Uterus (tissue), 4 donors: ENCODE results near the gene RGL3. TPM values are rescaled to one million over a fixed set of nuclear protein-coding genes. Genes with fewer than 3 reads are reported as not detected.
"Not testable (repeated sequence)": the region's sequence is repeated elsewhere in the genome, so short reads cannot be mapped to it uniquely, and the experiment has no call there.

Experiments used
- DNase-seq, 2 donors: peaks; one replicate each; pipeline ENCODE4 v3.0.0-alpha.2; 2019 to 2020
- H3K27ac ChIP-seq, 2 donors: fragments of 200-600 bp; sonication (generic); 1 replicate in 1 of 2; 2 replicates in 1 of 2; pipeline ENCODE4 v1.5.1; 2016 to 2018
- H3K27me3 ChIP-seq, 2 donors: fragments of 200-600 bp; sonication (generic); one replicate each; pipeline ENCODE4 v1.5.1; 2018 to 2019; ENCODE audit warnings: control low read depth in 1 of 2
- H3K36me3 ChIP-seq, 2 donors: fragments of 200-600 bp; sonication (generic); one replicate each; pipeline ENCODE4 v1.5.1; 2019; ENCODE audit warnings: control low read depth in 1 of 2
- H3K4me1 ChIP-seq, 2 donors: fragments of 200-600 bp; sonication (generic); one replicate each; pipeline ENCODE4 v1.5.1; 2018 to 2019; ENCODE audit warnings: control low read depth in 1 of 2
- H3K4me3 ChIP-seq, 2 donors: fragments of 200-600 bp; sonication (generic); 1 replicate in 1 of 2; 2 replicates in 1 of 2; pipeline ENCODE4 v1.5.1; 2018 to 2019; ENCODE audit warnings: mild to moderate bottlenecking in 1 of 2
- H3K9me3 ChIP-seq, 2 donors: fragments of 200-600 bp; sonication (generic); one replicate each; pipeline ENCODE4 v1.5.1; 2019; ENCODE audit warnings: control low read depth in 1 of 2
- POLR2A ChIP-seq, 2 donors: fragments of 450-650 bp; IDR thresholded peaks; one replicate each; pipeline ENCODE4 v1.6.1; 2016; ENCODE audit warnings: antibody characterized with exemption in 2 of 2, mild to moderate bottlenecking in 1 of 2, moderate library complexity in 1 of 2
- intact Hi-C: fragments of 100-400 bp; cut with DNase I; formaldehyde crosslinking; loops from one replicate; pipeline ENCODE4 v1.15.1; 2023; ENCODE audit warnings: low total_unique reads
- total RNA-seq, 4 donors: library from RNA; depleted of rRNA in 3 of 4; stranded (reverse); fragments of >200 nt in 3 of 4; gene quantifications; one replicate each; pipeline versions ENCODE4 v1.1.0 to v1.2.4, GENCODE V29; 2014 to 2023
- TF ChIP-seq, protein P1 (sequence below), 4 experiments: fragments of 200-600 bp in 2 of 4; fragments of 450-650 bp in 2 of 4; sonication (generic) in 2 of 4; IDR thresholded peaks; one replicate each; pipeline ENCODE4 v1.5.1; 2016 to 2019; ENCODE audit warnings: antibody characterized with exemption in 4 of 4, mild to moderate bottlenecking in 2 of 4, moderate library complexity in 1 of 4
- donor health status: DM: yes; HTN: yes; CAD: no.

RGL3 gene
- total RNA-seq, 4 donors from 2014 or later = 1.0 to 19.0 (median 13.2) TPM

DNA sequence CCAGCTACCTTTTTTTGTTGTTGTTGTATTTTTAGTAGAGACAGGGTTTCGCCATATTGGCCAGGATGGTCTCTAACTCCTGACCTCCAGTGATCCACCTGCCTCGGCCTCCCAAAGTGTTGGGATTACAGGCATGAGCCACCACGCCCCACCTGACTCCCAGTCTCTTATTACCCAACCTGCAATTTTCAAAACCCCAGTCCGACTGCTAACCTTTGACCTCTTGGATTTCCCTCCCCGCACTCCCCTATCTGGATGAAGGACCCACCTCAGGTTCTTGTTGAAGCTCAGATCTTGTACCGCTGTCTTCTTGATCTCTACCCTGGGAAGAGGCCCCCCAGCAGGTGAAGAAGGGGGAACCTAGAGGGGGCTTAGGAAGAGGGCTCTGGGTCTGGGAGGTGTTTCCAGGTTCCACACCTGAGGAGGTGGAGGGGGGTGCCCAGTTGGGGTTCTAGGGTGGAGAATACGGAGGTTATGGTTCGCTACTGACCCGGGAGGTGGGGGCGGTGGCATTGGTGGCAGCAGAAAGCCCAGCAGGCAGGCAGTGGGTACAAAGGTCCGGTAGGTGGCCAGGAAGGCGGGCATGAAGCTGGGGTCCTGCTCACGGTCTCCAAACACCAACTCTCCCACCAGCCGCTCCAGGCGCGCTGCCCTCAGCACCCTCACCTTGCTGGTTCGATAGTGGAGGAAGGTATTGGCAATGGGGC lies 2.6 kb downstream of the RGL3 start:
- H3K9me3 ChIP-seq = no peaks in the 10 kb centered on the region
- intact Hi-C loops = no loop called here
- H3K27me3 ChIP-seq = peaks cover 12 to 13% of the 10 kb centered on the region in 2 donors
- no peak overlapping the region for H3K27ac ChIP-seq
- no peak for DNase-seq
- no peaks in the 10 kb centered on the region for H3K36me3 ChIP-seq
- no peak for TF ChIP-seq POLR2A (IDR thresholded peaks at IDR 0.05)
- TF ChIP-seq, protein P1, sequence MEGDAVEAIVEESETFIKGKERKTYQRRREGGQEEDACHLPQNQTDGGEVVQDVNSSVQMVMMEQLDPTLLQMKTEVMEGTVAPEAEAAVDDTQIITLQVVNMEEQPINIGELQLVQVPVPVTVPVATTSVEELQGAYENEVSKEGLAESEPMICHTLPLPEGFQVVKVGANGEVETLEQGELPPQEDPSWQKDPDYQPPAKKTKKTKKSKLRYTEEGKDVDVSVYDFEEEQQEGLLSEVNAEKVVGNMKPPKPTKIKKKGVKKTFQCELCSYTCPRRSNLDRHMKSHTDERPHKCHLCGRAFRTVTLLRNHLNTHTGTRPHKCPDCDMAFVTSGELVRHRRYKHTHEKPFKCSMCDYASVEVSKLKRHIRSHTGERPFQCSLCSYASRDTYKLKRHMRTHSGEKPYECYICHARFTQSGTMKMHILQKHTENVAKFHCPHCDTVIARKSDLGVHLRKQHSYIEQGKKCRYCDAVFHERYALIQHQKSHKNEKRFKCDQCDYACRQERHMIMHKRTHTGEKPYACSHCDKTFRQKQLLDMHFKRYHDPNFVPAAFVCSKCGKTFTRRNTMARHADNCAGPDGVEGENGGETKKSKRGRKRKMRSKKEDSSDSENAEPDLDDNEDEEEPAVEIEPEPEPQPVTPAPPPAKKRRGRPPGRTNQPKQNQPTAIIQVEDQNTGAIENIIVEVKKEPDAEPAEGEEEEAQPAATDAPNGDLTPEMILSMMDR (IDR thresholded peaks at IDR 0.05) = no peak
- no peak overlapping the region for H3K4me3 ChIP-seq
- peaks cover 0 to 17% of the 10 kb centered on the region in 2 donors for H3K4me1 ChIP-seq

DNA sequence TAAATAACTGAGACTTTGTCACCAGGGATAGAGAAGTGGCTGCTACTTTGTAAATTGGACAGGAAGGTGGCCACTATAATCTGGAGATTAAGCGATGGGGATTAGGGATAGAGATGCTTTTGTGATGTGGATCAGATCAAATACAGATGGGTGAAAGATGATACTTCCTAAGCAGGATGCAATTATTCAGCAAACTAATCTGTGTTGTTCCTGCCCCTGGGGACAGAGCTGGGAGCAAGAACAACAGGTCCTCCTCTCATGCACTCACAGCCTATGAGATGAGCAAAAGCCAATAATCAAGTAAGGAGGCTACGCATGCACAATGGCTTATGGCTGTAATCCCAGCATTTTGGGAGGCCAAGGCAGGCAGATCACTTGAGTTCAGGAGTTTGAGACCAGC lies 4.6 kb downstream of the RGL3 start:
- Histone ChIP-seq H3K36me3 (no peaks in the 10 kb centered on the region), H3K4me1 (peaks cover 0 to 8% of the 10 kb centered on the region in 2 donors), H3K9me3 (no peaks in the 10 kb centered on the region), H3K27ac (no peak overlapping the region), H3K4me3 (no peak overlapping the region), H3K27me3 (peaks cover 6% of the 10 kb centered on the region in 2 donors)
- DNase-seq = no peak
- TF ChIP-seq, protein P1 (IDR thresholded peaks at IDR 0.05) = no peak
- no peak for TF ChIP-seq POLR2A (IDR thresholded peaks at IDR 0.05)
- intact Hi-C loops = no loop called here

DNA sequence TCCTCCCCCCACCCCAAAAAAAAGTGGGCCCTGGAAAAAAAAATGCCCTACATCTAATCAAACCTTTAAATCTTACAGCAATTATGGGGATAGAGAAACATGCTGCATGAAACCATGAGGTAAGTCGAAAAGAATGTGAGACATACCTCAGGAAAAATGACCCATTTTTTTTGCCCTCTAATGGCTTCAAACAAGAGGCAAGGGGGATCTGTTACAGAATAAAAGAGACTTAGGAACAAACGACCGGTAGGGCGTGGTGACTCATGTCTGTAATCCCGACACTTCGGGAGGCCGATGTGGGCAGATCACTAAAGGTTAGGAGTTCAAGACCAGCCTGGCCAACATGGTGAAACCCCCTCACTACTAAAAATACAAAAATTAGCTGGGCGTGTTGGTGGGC lies 8.4 kb downstream of the RGL3 start:
- H3K36me3 ChIP-seq = no peaks in the 10 kb centered on the region
- H3K27ac ChIP-seq = no peak overlapping the region
- DNase-seq = no peak
- intact Hi-C loops = no loop called here
- no peaks in the 10 kb centered on the region for H3K9me3 ChIP-seq
- no peaks in the 10 kb centered on the region for H3K27me3 ChIP-seq
- H3K4me1 ChIP-seq = peaks cover 0 to 4% of the 10 kb centered on the region in 2 donors
- H3K4me3 ChIP-seq = no peak overlapping the region
- TF ChIP-seq, protein P1 (IDR thresholded peaks at IDR 0.05) = no peak
- no peak for TF ChIP-seq POLR2A (IDR thresholded peaks at IDR 0.05)

DNA sequence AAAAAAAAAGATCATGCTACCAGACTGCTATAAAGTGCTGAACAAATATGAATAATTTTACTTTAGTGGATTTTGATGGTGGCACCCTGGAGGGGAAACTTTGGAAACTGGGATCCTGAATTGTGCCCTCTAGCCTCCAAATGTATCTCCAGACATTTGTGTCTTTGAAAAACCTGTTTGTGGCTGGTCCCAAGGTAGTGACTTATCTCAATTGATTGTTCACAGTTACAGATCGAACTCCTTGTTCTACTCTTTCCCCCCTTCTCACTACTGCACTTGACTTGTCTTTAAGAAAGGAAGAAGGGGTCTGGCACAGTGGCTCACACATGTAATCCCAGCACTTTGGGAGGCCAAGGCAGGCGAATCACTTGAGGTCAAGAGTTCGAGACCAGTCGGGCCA lies 10.5 kb downstream of the RGL3 start:
- Histone ChIP-seq H3K9me3 (no peaks in the 10 kb centered on the region), H3K4me3 (no peak overlapping the region), H3K27ac (no peak overlapping the region), H3K36me3 (no peaks in the 10 kb centered on the region), H3K4me1 (peaks cover 0 to 4% of the 10 kb centered on the region in 2 donors), H3K27me3 (no peaks in the 10 kb centered on the region)
- no peak for DNase-seq
- TF ChIP-seq, protein P1 (IDR thresholded peaks at IDR 0.05) = no peak
- TF ChIP-seq POLR2A (IDR thresholded peaks at IDR 0.05) = no peak
- intact Hi-C loops = no loop called here

DNA sequence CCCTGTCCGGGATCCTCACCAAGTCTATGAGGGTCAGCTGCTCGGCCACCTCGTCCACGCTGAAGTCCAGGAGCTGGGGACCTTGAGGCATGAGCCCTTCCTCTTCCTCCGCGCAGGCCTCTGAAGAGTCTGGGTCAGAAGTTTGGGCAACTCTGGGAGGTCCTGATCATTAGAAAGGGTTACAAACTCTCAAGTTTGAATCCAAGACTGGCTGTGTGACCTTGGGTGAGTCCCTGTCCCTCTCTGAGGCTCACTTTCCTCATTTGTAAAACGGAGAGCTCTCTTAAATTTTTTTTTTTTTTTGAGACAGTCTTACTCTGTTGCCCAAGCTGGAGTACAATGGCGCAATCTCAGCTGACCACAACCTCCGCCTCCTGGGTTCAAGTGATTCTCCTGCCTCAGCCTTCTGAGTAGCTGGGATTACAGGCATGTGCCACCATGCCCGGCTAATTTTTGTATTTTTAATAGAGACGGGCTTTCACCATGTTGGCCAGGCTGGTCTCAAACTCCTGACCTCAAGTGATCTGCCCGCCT lies 12.3 kb downstream of the RGL3 start:
- H3K4me3 ChIP-seq, H3K4me1 ChIP-seq, intact Hi-C loops: not testable (repeated sequence)

More for the DNA sequence above, 12.3 kb downstream of the RGL3 start:
- H3K36me3 ChIP-seq, H3K27ac ChIP-seq, H3K9me3 ChIP-seq, DNase-seq, H3K27me3 ChIP-seq: not testable (repeated sequence)
